Upper lobe of left lung (tissue), 4 donors: Measurements from ENCODE around the gene TTC29.

Source experiments
- CTCF ChIP-seq, 6 experiments: fragments of 450-650 bp in 4 of 6; fragments of 200-600 bp in 2 of 6; sonication (generic) in 2 of 6; IDR thresholded peaks; one replicate each; pipeline ENCODE4 v1.5.1; 2016 to 2019; ENCODE audit warnings: antibody characterized with exemption in 6 of 6
- EP300 ChIP-seq, 4 donors: sonication (generic); formaldehyde crosslinking; IDR thresholded peaks; one replicate each; pipeline ENCODE4 v1.5.1; 2017; ENCODE audit warnings: antibody characterized with exemption in 4 of 4, control low read depth in 2 of 4
- POLR2A ChIP-seq, 4 donors: fragments of 450-650 bp; IDR thresholded peaks; one replicate each; pipeline ENCODE4 v1.5.1; 2016 to 2017; ENCODE audit warnings: antibody characterized with exemption in 4 of 4, mild to moderate bottlenecking in 2 of 4
- POLR2AphosphoS5 ChIP-seq, 2 donors: sonication (generic); formaldehyde crosslinking; IDR thresholded peaks; one replicate each; pipeline ENCODE4 v1.5.1; 2017; ENCODE audit warnings: antibody characterized with exemption in 2 of 2

- TF ChIP-seq POLR2AphosphoS5 (IDR thresholded peaks at IDR 0.05) (no peak), POLR2A (IDR thresholded peaks at IDR 0.05) (no peak), CTCF (IDR thresholded peaks at IDR 0.05) (no peak), EP300 (IDR thresholded peaks at IDR 0.05) (no peak)
Measured at GRCh38 chr4:146900295-146900694, 45.4 kb downstream of the TTC29 start.
